HepG2 (cell line): ENCODE data around the gene ACD. TPM values are rescaled to one million over a fixed set of nuclear protein-coding genes. Genes with fewer than 3 reads are reported as not detected.

Experiments
- ATAC-seq: fragments of 200-7000 bp; cut with Tn5 transposase; 3 replicates; pipeline ENCODE4 v1.9.1; 2020; ENCODE audit warnings: mild to moderate bottlenecking, moderate library complexity
- BruUV-seq: library from RNA; stranded (reverse); fragments of 400-500 nt; replicated peaks from 2 replicates; lab custom pipeline; 2021; lab: Mats Ljungman, UMichigan
- CTCF ChIA-PET: fragments of 300-600 bp; formaldehyde crosslinking; extraction: SDS; loops from one replicate; lab custom pipeline; 2021; ENCODE audit warnings: low total read pairs, inconsistent platforms, low intra/inter-chr PET ratio; lab: Yijun Ruan, JAX
- POLR2A ChIA-PET: fragments of 350-600 bp; sonication (Branson Sonifier 250); formaldehyde crosslinking; loops from one replicate; lab custom pipeline; 2020; ENCODE audit warnings: antibody characterized with exemption, inconsistent platforms; lab: Yijun Ruan, JAX
- DNase-seq: peaks from one replicate; pipeline ENCODE4 v3.0.0-alpha.2; 2015; ENCODE audit warnings: low spot score
- FAIRE-seq: peaks from 3 replicates; lab custom pipeline; 2011; peaks lifted over from hg19 to GRCh38; lab: Jason Lieb, UNC
- H2AFZ ChIP-seq: one replicate; pipeline ENCODE4 v1.6.1; 2011; ENCODE audit warnings: low read length, inconsistent platforms
- H3K27ac ChIP-seq: fragments of 300-600 bp; 3 replicates; pipeline ENCODE4 v1.8.0; 2011; ENCODE audit warnings: mixed run types, mild to moderate bottlenecking, mixed read lengths, low read length, inconsistent platforms; ENCODE audit not compliant: insufficient read depth; ENCODE audit errors: extremely low read length
- H3K27me3 ChIP-seq, 2 experiments: fragments of 200-600 bp in 1 of 2; 2 replicates in 1 of 2; 3 replicates in 1 of 2; pipeline versions ENCODE4 v1.6.0 to v1.8.0; 2011; ENCODE audit warnings: low read length in 2 of 2, mild to moderate bottlenecking in 2 of 2, moderate library complexity in 2 of 2, inconsistent platforms in 1 of 2; ENCODE audit not compliant: insufficient read depth in 2 of 2, control insufficient read depth in 1 of 2
- H3K36me3 ChIP-seq, 2 experiments: fragments of 200-600 bp in 1 of 2; replicated peaks in 1 of 2; 2 replicates in 1 of 2; 3 replicates in 1 of 2; pipeline versions ENCODE4 v1.5.1 to v1.8.0; 2011; ENCODE audit warnings: low read length in 2 of 2, inconsistent platforms in 1 of 2; ENCODE audit not compliant: insufficient read depth in 2 of 2, control insufficient read depth in 1 of 2
- H3K4me1 ChIP-seq: 2 replicates; pipeline ENCODE4 v1.5.1; 2012; ENCODE audit warnings: low read length, inconsistent platforms; ENCODE audit not compliant: insufficient read depth
- H3K4me2 ChIP-seq: 2 replicates; pipeline ENCODE4 v1.6.0; 2011; ENCODE audit warnings: low read depth, low read length, inconsistent platforms
- H3K4me3 ChIP-seq, 3 experiments: fragments of 200-600 bp in 1 of 3; sonication (generic), shearing (Covaris generic) in 1 of 3; replicated peaks in 1 of 3; 2 replicates each; pipeline ENCODE4 v1.5.1; 2011 to 2016; ENCODE audit warnings: low read length in 3 of 3, inconsistent platforms in 2 of 3, low read depth in 2 of 3, mild to moderate bottlenecking in 2 of 3, control low read depth in 1 of 3, mixed read lengths in 1 of 3; ENCODE audit not compliant: insufficient read depth in 1 of 3
- H3K79me2 ChIP-seq: one replicate; pipeline ENCODE4 v1.6.1; 2011; ENCODE audit warnings: low read length, inconsistent platforms; ENCODE audit not compliant: insufficient read depth
- H3K9ac ChIP-seq: 2 replicates; pipeline ENCODE4 v1.6.0; 2011; ENCODE audit warnings: mild to moderate bottlenecking, low read depth, low read length, inconsistent platforms; ENCODE audit not compliant: insufficient read depth
- H3K9me3 ChIP-seq: 2 replicates; pipeline ENCODE4 v1.5.1; 2012; ENCODE audit warnings: mild to moderate bottlenecking, low read length
- H4K20me1 ChIP-seq: 2 replicates; pipeline ENCODE4 v1.6.0; 2011; ENCODE audit warnings: inconsistent platforms, mild to moderate bottlenecking, low read length, moderate library complexity; ENCODE audit not compliant: insufficient read depth
- BRD4 ChIP-seq: sonication (generic); formaldehyde crosslinking; IDR thresholded peaks from 2 replicates; pipeline ENCODE4 v1.4.0; 2020; ENCODE audit warnings: missing genetic modification reagents
- FOXM1 ChIP-seq: sonication (generic); formaldehyde crosslinking; IDR thresholded peaks from 2 replicates; pipeline ENCODE4 v1.5.0; 2020; ENCODE audit warnings: missing genetic modification reagents
- GPN1 ChIP-seq: sonication (generic); formaldehyde crosslinking; IDR thresholded peaks from 2 replicates; pipeline ENCODE4 v1.5.1; 2020; ENCODE audit warnings: missing genetic modification reagents, borderline replicate concordance
- HMG20A ChIP-seq: IDR thresholded peaks from 2 replicates; pipeline ENCODE4 v1.6.1; 2016; ENCODE audit warnings: borderline replicate concordance
- KDM2A ChIP-seq: sonication (generic); formaldehyde crosslinking; IDR thresholded peaks from 2 replicates; pipeline ENCODE4 v1.4.0; 2020; ENCODE audit warnings: low read depth, missing genetic modification reagents, borderline replicate concordance
- MLX ChIP-seq: IDR thresholded peaks from 2 replicates; pipeline ENCODE4 v1.6.1; 2016
- NR0B2 ChIP-seq: sonication (generic); formaldehyde crosslinking; IDR thresholded peaks from 2 replicates; pipeline ENCODE4 v1.4.0; 2020; ENCODE audit warnings: mild to moderate bottlenecking, missing genetic modification reagents
- PBX2 ChIP-seq: IDR thresholded peaks from 2 replicates; pipeline ENCODE4 v1.6.1; 2016; ENCODE audit warnings: control low read depth
- PRPF4 ChIP-seq: fragments of 200-400 bp; formaldehyde crosslinking; IDR thresholded peaks from 2 replicates; pipeline ENCODE4 v1.6.1; 2016; ENCODE audit warnings: low read length, low read depth; ENCODE audit not compliant: poor library complexity, severe bottlenecking
- TEAD2 ChIP-seq: sonication (generic); formaldehyde crosslinking; IDR thresholded peaks from 2 replicates; pipeline ENCODE4 v1.9.0; 2021; ENCODE audit warnings: missing genetic modification reagents
- TP53 ChIP-seq: sonication (generic); formaldehyde crosslinking; conservative IDR thresholded peaks from 2 replicates; pipeline ENCODE4 v1.4.0; 2020; ENCODE audit warnings: missing genetic modification reagents
- ZKSCAN1 ChIP-seq: fragments of 150-350 bp; IDR thresholded peaks from 2 replicates; pipeline ENCODE4 v1.6.1; 2014; ENCODE audit warnings: low read length
- ZNF263 ChIP-seq: sonication (generic); formaldehyde crosslinking; IDR thresholded peaks from 2 replicates; pipeline ENCODE4 v1.4.0; 2020; ENCODE audit warnings: missing genetic modification reagents
- ZNF280B ChIP-seq: sonication (generic); formaldehyde crosslinking; IDR thresholded peaks from 2 replicates; pipeline ENCODE4 v1.5.0; 2020; ENCODE audit warnings: missing genetic modification reagents, mild to moderate bottlenecking, borderline replicate concordance
- ZNF335 ChIP-seq: sonication (generic); formaldehyde crosslinking; IDR thresholded peaks from 2 replicates; pipeline ENCODE4 v1.4.0; 2020; ENCODE audit warnings: missing genetic modification reagents
- ZNF44 ChIP-seq: sonication (generic); formaldehyde crosslinking; IDR thresholded peaks from 2 replicates; pipeline ENCODE4 v1.5.1; 2020; ENCODE audit warnings: mild to moderate bottlenecking, missing genetic modification reagents
- ZNF530 ChIP-seq: sonication (generic); formaldehyde crosslinking; IDR thresholded peaks from 2 replicates; pipeline ENCODE4 v1.5.0; 2020; ENCODE audit warnings: low read depth, mild to moderate bottlenecking, missing genetic modification reagents
- ZNF737 ChIP-seq: sonication (generic); formaldehyde crosslinking; IDR thresholded peaks from 2 replicates; pipeline ENCODE4 v1.5.0; 2020; ENCODE audit warnings: missing genetic modification reagents, mild to moderate bottlenecking, borderline replicate concordance
- ZNF781 ChIP-seq: sonication (generic); formaldehyde crosslinking; IDR thresholded peaks from 2 replicates; pipeline ENCODE4 v1.5.1; 2020; ENCODE audit warnings: borderline replicate concordance, mild to moderate bottlenecking, missing genetic modification reagents; ENCODE audit errors: not compliant biosample characterization
- ZSCAN21 ChIP-seq: sonication (generic); formaldehyde crosslinking; IDR thresholded peaks from 2 replicates; pipeline ENCODE4 v1.8.0; 2022; ENCODE audit warnings: mild to moderate bottlenecking, missing genetic modification reagents, moderate library complexity, borderline replicate concordance
- WGBS: methylation state at CpG from one replicate; pipeline ENCODE4 v1.1.6; 2017; ENCODE audit warnings: low lambda C conversion rate; 5-methylcytosine and 5-hydroxymethylcytosine counted together
- in situ Hi-C: cut with HindIII; loops from 2 replicates; pipeline ENCODE4 v1.10.0; 2017; ENCODE audit warnings: low pct_unique_long_range_greater_than_20kb; ENCODE audit not compliant: extremely low pct_ligation_motif_present
- intact Hi-C: fragments of 100-400 bp; cut with micrococcal nuclease; formaldehyde crosslinking; loops from one replicate; pipeline ENCODE4 v1.10.0; 2022; ENCODE audit not compliant: unreplicated experiment
- polyA plus RNA-seq, 8 experiments: library from polyadenylated mRNA; depleted of rRNA in 3 of 8; stranded (reverse) in 7 of 8; unstranded in 1 of 8; fragments of >200 nt; fragmentation: Illumina TruSeq in 4 of 8; extraction: Trizol in 4 of 8; gene quantifications; 2 replicates each; pipeline versions ENCODE4 v1.2.1 to v1.2.3, GENCODE V29; 2011 to 2016; ENCODE audit warnings: low read depth in 4 of 8, missing spikeins in 1 of 8, mixed read lengths in 1 of 8; ENCODE audit not compliant: insufficient read depth in 1 of 8
- total RNA-seq, 5 experiments: library from RNA; depleted of rRNA; stranded (reverse); fragments of >200 nt; fragmentation: Illumina TruSeq; extraction: Trizol; gene quantifications; 2 replicates each; pipeline ENCODE4 v1.2.3, GENCODE V29; 2016; ENCODE audit warnings: low read depth in 1 of 5

The ACD gene
- total and polyA plus RNA-seq, 2 of the 13 experiments (the other 11 are each of a cell fraction or from before 2014, with no cell fraction given), result 32.6 to 38.3 TPM

GRCh38 chr16:67651039-67651438 lies 9.0 kb downstream of the ACD start:
- in situ Hi-C loops, result no loop called here

GRCh38 chr16:67650023-67650422 lies 10.0 kb downstream of the ACD start:
- Histone ChIP-seq H3K79me2 (no peaks in the 10 kb centered on the region), H2AFZ (no peak overlapping the region), H3K4me3 (no peak overlapping the region), H3K4me2 (no peak overlapping the region), H3K4me1 (peaks cover 31% of the 10 kb centered on the region), H4K20me1 (peaks cover 11% of the 10 kb centered on the region), H3K9me3 (no peaks in the 10 kb centered on the region), H3K36me3 (no peaks in the 10 kb centered on the region), H3K9ac (no peak overlapping the region), H3K27me3 (peaks cover 18 to 86% of the 10 kb centered on the region in 2 experiments), H3K27ac (no peak overlapping the region)
- intact Hi-C loops (no loop called here), in situ Hi-C loops (no loop called here)
- WGBS, result 67% methylated on average over 8 of the region's 8 CpGs
- ChIA-PET POLR2A (interaction anchor here (1.1 to 1.9 kb wide), 1 partner anchor 10 kb away, joined by 3 to 6 read pairs; the partner anchor contains the start of gene ACD), CTCF (no interaction called here)
- DNase-seq (no peak), ATAC-seq (no peak), FAIRE-seq (no peak)
- no TSS peak for BruUV-seq
- TF ChIP-seq ZNF280B (CRISPR knock-in tag) (no peak), NR0B2 (CRISPR knock-in tag) (no peak), ZNF737 (CRISPR knock-in tag) (no peak), ZNF263 (CRISPR knock-in tag) (no peak), PRPF4 (no peak), MLX (CRISPR knock-in tag) (no peak), KDM2A (CRISPR knock-in tag) (no peak), ZKSCAN1 (no peak), ZNF530 (no peak)

More at GRCh38 chr16:67651039-67651438, 9.0 kb downstream of the ACD start:
- H3K36me3 ChIP-seq, result no peaks in the 10 kb centered on the region
- intact Hi-C loops, result no loop called here
- no peak overlapping the region for H3K27ac ChIP-seq
- ChIA-PET CTCF (no interaction called here), POLR2A (interaction anchor here (1.1 to 1.9 kb wide), 2 partner anchors 9 to 15 kb away, joined by 4 to 6 read pairs; partner anchors contain the start of genes ACD, C16orf86 and ENKD1)
- no peaks in the 10 kb centered on the region for H3K9me3 ChIP-seq
- BruUV-seq, result no TSS peak
- no peak overlapping the region for H2AFZ ChIP-seq
- no peak overlapping the region for H3K9ac ChIP-seq
- peaks cover 25% of the 10 kb centered on the region; the same call in 1 of the 2 replicates for H3K4me1 ChIP-seq
- DNase-seq (no peak), ATAC-seq (no peak), FAIRE-seq (no peak)
- H3K4me3 ChIP-seq, result no peak overlapping the region
- H3K27me3 ChIP-seq, result peaks cover 10 to 77% of the 10 kb centered on the region in 2 experiments
- 64% methylated on average over 7 of the region's 7 CpGs for WGBS
- TF ChIP-seq GPN1 (CRISPR knock-in tag) (no peak), BRD4 (CRISPR knock-in tag) (no peak), ZNF335 (no peak), PBX2 (CRISPR knock-in tag) (no peak), FOXM1 (CRISPR knock-in tag) (no peak), HMG20A (CRISPR knock-in tag) (no peak), ZNF44 (no peak), ZSCAN21 (no peak), TP53 (CRISPR knock-in tag) (no peak), ZNF737 (CRISPR knock-in tag) (no peak), TEAD2 (CRISPR knock-in tag) (no peak), ZNF781 (CRISPR knock-in tag) (no peak)
- no peaks in the 10 kb centered on the region for H3K79me2 ChIP-seq
- peaks cover 11% of the 10 kb centered on the region for H4K20me1 ChIP-seq
- no peak overlapping the region for H3K4me2 ChIP-seq
